Measurements from ENCODE around the gene LAMTOR5.

- no peak for TF ChIP-seq CBFB (CRISPR knock-in tag; IDR thresholded peaks at IDR 0.05)
- TF ChIP-seq STAT6 (CRISPR knock-in tag; IDR thresholded peaks at IDR 0.05; ENCODE audit: borderline replicate concordance), result no peak
- no peak for TF ChIP-seq ARNT (IDR thresholded peaks at IDR 0.05)
- TF ChIP-seq ZFP62 (CRISPR knock-in tag; IDR thresholded peaks at IDR 0.05), result no peak
- TF ChIP-seq ZC3H13 (CRISPR knock-in tag; IDR thresholded peaks at IDR 0.05), result no peak
- TF ChIP-seq TRIM22 (IDR thresholded peaks at IDR 0.05), result no peak
- TF ChIP-seq TCF7 (IDR thresholded peaks at IDR 0.05; ENCODE audit: low read depth), result no peak
- TF ChIP-seq EZH2 (conservative IDR thresholded peaks at IDR 0.05; ENCODE audit: low read depth, low read length), result no peak
- no peak for TF ChIP-seq POLR2A (IDR thresholded peaks at IDR 0.05; ENCODE audit: insufficient read depth in 1 of 2, low read depth in 2 of 2, low read length in 2 of 2)
- no peak for TF ChIP-seq TOE1 (CRISPR knock-in tag; IDR thresholded peaks at IDR 0.05)
- TF ChIP-seq MAZ (IDR thresholded peaks at IDR 0.05; ENCODE audit: borderline replicate concordance, low read depth, low read length), result no peak
- TF ChIP-seq MAZ (CRISPR knock-in tag; IDR thresholded peaks at IDR 0.05; ENCODE audit: low read depth), result no peak
- TF ChIP-seq ELF1 (CRISPR knock-in tag; IDR thresholded peaks at IDR 0.05), result no peak
- no peak for TF ChIP-seq CTCF (CRISPR knock-in tag; IDR thresholded peaks at IDR 0.05)
- no peak for TF ChIP-seq MXD3 (CRISPR knock-in tag; IDR thresholded peaks at IDR 0.05)
Observed at GRCh38 chr1:110375490-110375889, 32.0 kb downstream of the LAMTOR5 start.

All from HepG2 (cell line).